ENCODE results near the gene TMEM101. TPM values are rescaled to one million over a fixed set of nuclear protein-coding genes. Genes with fewer than 3 reads are reported as not detected.

The TMEM101 gene
- total and polyA plus RNA-seq, 2 of the 13 experiments (the other 11 are each of a cell fraction or from before 2014, with no cell fraction given), result 72.0 to 100 TPM

DNA sequence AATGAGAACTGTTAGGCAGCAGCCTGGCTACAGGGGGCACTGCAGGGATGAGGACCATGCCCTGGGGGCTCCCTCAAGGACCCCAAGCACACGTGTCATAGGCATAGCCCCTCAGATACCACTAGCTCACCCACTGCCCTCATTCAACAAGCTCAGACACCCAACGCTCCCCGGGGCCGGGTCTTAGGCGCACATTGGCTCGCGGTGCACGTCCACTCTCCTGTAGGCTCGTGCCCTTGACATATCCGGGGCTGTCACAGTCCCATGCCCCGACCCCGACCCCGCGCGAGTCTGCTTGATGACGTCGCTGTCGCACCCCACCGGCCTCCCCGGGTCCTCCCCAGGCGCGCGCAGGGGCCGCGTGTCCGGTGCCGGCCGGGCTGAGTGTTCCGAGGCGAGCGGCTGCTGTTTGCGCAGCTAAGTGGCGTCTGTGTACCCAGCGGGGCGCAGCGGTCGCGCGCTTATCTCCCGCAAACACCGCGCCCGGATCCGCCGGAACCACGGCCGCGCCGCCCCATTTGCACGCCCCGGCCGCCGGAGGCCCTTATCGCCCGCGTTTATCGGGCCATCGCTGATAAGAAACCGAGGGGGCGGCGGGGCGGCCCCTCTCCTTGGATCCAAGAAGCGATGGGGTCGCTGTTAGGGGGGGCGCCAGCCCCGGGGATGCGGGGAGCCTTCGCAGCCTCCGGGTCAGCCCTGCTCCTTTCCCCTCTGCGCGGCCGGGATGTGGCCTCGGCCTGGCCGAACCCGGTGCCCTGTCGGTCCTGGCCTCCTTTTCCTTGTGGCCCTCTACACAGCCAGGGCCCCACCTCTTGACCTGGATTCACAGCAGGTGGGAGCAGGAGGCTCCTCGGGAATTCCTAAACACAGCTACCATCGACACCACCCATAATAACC lies 31.0 kb downstream of the TMEM101 start (continued):
- TF ChIP-seq, protein P1, sequence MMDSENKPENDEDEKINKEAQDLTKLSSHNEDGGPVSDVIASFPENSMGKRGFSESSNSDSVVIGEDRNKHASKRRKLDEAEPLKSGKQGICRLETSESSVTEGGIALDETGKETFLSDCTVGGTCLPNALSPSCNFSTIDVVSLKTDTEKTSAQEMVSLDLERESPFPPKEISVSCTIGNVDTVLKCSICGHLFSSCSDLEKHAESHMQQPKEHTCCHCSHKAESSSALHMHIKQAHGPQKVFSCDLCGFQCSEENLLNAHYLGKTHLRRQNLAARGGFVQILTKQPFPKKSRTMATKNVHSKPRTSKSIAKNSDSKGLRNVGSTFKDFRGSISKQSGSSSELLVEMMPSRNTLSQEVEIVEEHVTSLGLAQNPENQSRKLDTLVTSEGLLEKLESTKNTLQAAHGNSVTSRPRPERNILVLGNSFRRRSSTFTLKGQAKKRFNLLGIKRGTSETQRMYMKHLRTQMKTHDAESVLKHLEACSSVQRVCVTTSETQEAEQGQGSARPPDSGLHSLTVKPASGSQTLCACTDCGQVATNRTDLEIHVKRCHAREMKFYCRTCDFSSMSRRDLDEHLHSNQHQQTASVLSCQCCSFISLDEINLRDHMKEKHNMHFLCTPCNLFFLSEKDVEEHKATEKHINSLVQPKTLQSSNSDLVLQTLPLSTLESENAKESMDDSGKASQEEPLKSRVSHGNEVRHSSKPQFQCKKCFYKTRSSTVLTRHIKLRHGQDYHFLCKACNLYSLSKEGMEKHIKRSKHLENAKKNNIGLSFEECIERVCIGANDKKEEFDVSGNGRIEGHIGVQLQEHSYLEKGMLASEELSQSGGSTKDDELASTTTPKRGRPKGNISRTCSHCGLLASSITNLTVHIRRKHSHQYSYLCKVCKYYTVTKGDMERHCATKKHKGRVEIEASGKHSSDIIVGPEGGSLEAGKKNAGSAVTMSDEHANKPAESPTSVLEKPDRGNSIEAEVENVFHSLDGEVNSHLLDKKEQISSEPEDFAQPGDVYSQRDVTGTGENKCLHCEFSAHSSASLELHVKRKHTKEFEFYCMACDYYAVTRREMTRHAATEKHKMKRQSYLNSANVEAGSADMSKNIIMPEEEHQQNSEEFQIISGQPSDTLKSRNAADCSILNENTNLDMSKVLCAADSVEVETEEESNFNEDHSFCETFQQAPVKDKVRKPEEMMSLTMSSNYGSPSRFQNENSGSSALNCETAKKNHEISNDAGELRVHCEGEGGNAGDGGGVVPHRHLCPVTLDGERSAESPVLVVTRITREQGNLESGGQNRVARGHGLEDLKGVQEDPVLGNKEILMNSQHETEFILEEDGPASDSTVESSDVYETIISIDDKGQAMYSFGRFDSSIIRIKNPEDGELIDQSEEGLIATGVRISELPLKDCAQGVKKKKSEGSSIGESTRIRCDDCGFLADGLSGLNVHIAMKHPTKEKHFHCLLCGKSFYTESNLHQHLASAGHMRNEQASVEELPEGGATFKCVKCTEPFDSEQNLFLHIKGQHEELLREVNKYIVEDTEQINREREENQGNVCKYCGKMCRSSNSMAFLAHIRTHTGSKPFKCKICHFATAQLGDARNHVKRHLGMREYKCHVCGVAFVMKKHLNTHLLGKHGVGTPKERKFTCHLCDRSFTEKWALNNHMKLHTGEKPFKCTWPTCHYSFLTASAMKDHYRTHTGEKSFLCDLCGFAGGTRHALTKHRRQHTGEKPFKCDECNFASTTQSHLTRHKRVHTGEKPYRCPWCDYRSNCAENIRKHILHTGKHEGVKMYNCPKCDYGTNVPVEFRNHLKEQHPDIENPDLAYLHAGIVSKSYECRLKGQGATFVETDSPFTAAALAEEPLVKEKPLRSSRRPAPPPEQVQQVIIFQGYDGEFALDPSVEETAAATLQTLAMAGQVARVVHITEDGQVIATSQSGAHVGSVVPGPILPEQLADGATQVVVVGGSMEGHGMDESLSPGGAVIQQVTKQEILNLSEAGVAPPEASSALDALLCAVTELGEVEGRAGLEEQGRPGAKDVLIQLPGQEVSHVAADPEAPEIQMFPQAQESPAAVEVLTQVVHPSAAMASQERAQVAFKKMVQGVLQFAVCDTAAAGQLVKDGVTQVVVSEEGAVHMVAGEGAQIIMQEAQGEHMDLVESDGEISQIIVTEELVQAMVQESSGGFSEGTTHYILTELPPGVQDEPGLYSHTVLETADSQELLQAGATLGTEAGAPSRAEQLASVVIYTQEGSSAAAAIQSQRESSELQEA (CRISPR knock-in tag; IDR thresholded peaks at IDR 0.05; ENCODE audit: not compliant biosample characterization), result peak; percentile 59
- TF ChIP-seq ZNF225 (CRISPR knock-in tag; IDR thresholded peaks at IDR 0.05), result no peak; the same call in 1 of the 2 replicates
- peak; percentile 96 for TF ChIP-seq UBTF (CRISPR knock-in tag; IDR thresholded peaks at IDR 0.05)
- TF ChIP-seq, protein P2, sequence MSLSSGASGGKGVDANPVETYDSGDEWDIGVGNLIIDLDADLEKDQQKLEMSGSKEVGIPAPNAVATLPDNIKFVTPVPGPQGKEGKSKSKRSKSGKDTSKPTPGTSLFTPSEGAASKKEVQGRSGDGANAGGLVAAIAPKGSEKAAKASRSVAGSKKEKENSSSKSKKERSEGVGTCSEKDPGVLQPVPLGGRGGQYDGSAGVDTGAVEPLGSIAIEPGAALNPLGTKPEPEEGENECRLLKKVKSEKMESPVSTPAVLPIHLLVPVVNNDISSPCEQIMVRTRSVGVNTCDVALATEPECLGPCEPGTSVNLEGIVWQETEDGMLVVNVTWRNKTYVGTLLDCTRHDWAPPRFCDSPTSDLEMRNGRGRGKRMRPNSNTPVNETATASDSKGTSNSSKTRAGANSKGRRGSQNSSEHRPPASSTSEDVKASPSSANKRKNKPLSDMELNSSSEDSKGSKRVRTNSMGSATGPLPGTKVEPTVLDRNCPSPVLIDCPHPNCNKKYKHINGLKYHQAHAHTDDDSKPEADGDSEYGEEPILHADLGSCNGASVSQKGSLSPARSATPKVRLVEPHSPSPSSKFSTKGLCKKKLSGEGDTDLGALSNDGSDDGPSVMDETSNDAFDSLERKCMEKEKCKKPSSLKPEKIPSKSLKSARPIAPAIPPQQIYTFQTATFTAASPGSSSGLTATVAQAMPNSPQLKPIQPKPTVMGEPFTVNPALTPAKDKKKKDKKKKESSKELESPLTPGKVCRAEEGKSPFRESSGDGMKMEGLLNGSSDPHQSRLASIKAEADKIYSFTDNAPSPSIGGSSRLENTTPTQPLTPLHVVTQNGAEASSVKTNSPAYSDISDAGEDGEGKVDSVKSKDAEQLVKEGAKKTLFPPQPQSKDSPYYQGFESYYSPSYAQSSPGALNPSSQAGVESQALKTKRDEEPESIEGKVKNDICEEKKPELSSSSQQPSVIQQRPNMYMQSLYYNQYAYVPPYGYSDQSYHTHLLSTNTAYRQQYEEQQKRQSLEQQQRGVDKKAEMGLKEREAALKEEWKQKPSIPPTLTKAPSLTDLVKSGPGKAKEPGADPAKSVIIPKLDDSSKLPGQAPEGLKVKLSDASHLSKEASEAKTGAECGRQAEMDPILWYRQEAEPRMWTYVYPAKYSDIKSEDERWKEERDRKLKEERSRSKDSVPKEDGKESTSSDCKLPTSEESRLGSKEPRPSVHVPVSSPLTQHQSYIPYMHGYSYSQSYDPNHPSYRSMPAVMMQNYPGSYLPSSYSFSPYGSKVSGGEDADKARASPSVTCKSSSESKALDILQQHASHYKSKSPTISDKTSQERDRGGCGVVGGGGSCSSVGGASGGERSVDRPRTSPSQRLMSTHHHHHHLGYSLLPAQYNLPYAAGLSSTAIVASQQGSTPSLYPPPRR (CRISPR knock-in tag; IDR thresholded peaks at IDR 0.05; ENCODE audit: borderline replicate concordance), result peak; percentile 100
- no peak for TF ChIP-seq FOXO4 (CRISPR knock-in tag; conservative IDR thresholded peaks at IDR 0.05)
- no peak; the same call in 1 of the 2 replicates for TF ChIP-seq KDM6A (CRISPR knock-in tag; IDR thresholded peaks at IDR 0.05; ENCODE audit: low read depth)
- TF ChIP-seq PRPF4 (IDR thresholded peaks at IDR 0.05; ENCODE audit: low read depth, low read length, poor library complexity, severe bottlenecking), result no peak
- peak; percentile 81; the same call in 1 of the 2 replicates for TF ChIP-seq MAF1 (CRISPR knock-in tag; IDR thresholded peaks at IDR 0.05; ENCODE audit: borderline replicate concordance)

Data from HepG2 (cell line).